Subcutaneous adipose tissue (tissue), 4 donors: ENCODE measurements around the gene GPR176. TPM values are rescaled to one million over a fixed set of nuclear protein-coding genes. Genes with fewer than 3 reads are reported as not detected.

ENCODE experiments used
- total RNA-seq, 4 donors: library from RNA; depleted of rRNA; stranded (reverse); fragments of >200 nt; gene quantifications; one replicate each; pipeline ENCODE4 v1.1.0, GENCODE V29; 2016
- TF ChIP-seq, protein P1 (sequence below): fragments of 450-650 bp; IDR thresholded peaks from one replicate; pipeline ENCODE4 v1.5.1; 2016; ENCODE audit warnings: low read depth, mild to moderate bottlenecking, control low read depth, antibody characterized with exemption, moderate library complexity

The GPR176 gene
- total RNA-seq, 4 donors from 2014 or later = 3.8 to 13.0 (median 9.5) TPM

- TF ChIP-seq, protein P1, sequence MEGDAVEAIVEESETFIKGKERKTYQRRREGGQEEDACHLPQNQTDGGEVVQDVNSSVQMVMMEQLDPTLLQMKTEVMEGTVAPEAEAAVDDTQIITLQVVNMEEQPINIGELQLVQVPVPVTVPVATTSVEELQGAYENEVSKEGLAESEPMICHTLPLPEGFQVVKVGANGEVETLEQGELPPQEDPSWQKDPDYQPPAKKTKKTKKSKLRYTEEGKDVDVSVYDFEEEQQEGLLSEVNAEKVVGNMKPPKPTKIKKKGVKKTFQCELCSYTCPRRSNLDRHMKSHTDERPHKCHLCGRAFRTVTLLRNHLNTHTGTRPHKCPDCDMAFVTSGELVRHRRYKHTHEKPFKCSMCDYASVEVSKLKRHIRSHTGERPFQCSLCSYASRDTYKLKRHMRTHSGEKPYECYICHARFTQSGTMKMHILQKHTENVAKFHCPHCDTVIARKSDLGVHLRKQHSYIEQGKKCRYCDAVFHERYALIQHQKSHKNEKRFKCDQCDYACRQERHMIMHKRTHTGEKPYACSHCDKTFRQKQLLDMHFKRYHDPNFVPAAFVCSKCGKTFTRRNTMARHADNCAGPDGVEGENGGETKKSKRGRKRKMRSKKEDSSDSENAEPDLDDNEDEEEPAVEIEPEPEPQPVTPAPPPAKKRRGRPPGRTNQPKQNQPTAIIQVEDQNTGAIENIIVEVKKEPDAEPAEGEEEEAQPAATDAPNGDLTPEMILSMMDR = no peak
Observed at GRCh38 chr15:39778021-39778420, 142.0 kb downstream of the GPR176 start.

DNA sequence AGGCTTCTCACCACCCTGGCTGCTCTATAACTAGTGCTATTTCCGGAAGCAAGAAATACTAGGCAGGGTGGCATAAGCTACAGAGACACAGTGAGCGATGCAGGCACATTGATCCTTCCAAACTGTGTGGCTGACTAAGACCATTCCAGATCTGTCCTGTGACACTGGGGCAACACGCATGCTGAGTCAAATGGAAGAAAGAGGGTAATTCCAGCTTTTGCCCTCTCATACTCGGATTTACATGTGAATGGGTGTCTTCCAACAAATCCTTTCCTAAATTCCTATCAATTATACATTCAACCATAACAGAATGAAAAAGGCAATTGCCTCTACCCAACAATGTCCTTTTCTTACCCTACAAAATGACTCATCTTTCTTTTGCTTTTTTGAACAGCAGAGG is 142.6 kb downstream of the GPR176 start:
- TF ChIP-seq, protein P1 = no peak

- TF ChIP-seq, protein P1 = no peak
Observed at GRCh38 chr15:39776068-39776467, 144.0 kb downstream of the GPR176 start.

GRCh38 chr15:39774688-39775267 is 145.3 kb downstream of the GPR176 start:
- TF ChIP-seq, protein P1 = no peak

GRCh38 chr15:39770748-39771689 is 149.0 kb downstream of the GPR176 start:
- TF ChIP-seq, protein P1 = no peak

- TF ChIP-seq, protein P1 = no peak
Observed at GRCh38 chr15:39767921-39768320, 152.1 kb downstream of the GPR176 start.

DNA sequence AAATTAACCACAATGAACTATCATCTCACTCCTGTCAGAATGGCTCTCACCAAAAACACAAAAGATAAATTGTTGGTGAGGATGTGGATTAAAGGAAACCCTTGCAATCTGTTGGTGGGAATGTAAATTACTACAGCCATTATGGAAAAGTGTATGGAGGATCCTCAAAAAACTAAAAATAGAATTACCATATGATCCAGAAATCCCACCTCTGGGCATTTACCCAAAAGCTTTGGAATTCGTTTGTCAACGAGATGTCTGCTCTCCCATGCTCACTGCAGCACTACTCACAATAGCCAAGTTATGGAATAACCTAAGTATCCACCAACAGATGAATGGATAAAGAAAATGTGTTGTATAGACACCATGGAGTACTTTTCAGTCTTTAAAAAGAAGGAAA is 159.1 kb downstream of the GPR176 start:
- TF ChIP-seq, protein P1 = no peak
